Fibroblast of lung (primary cell): Measurements from ENCODE around the gene CCDC157. TPM values are rescaled to one million over a fixed set of nuclear protein-coding genes. Genes with fewer than 3 reads are reported as not detected.
"Not testable (repeated sequence)": the region's sequence is repeated elsewhere in the genome, so short reads cannot be mapped to it uniquely, and the experiment has no call there.

Experiments
- DNase-seq, 2 donors: peaks; one replicate each; pipeline versions ENCODE4 v3.0.0 to v3.0.0-alpha.2; 2010; ENCODE audit warnings: low read depth in 2 of 2
- H2AFZ ChIP-seq: 2 replicates; pipeline ENCODE4 v1.5.1; 2012; ENCODE audit warnings: low read length, control low read depth, inconsistent platforms
- H3K27ac ChIP-seq: 2 replicates; pipeline ENCODE4 v1.5.1; 2011; ENCODE audit warnings: low read length, control low read depth; ENCODE audit not compliant: insufficient read depth
- H3K27me3 ChIP-seq: 2 replicates; pipeline ENCODE4 v1.5.1; 2011; ENCODE audit warnings: mild to moderate bottlenecking, low read length; ENCODE audit not compliant: control insufficient read depth, insufficient read depth
- H3K36me3 ChIP-seq: 2 replicates; pipeline ENCODE4 v1.5.1; 2011; ENCODE audit warnings: low read length; ENCODE audit not compliant: control insufficient read depth, insufficient read depth
- H3K4me1 ChIP-seq: 2 replicates; pipeline ENCODE4 v1.5.1; 2011; ENCODE audit warnings: low read length; ENCODE audit not compliant: control insufficient read depth, insufficient read depth; ENCODE audit errors: extremely low read depth
- H3K4me2 ChIP-seq: 2 replicates; pipeline ENCODE4 v1.5.1; 2011; ENCODE audit warnings: low read length, control low read depth; ENCODE audit not compliant: insufficient read depth; ENCODE audit errors: extremely low read depth
- H3K4me3 ChIP-seq, 4 experiments: fragments of 200-600 bp in 1 of 4; sonication (generic) in 1 of 4; replicated peaks in 1 of 4; 2 replicates each; pipeline ENCODE4 v1.5.1; 2011 to 2016; ENCODE audit warnings: low read length in 4 of 4, low read depth in 3 of 4, mild to moderate bottlenecking in 3 of 4, control low read depth in 2 of 4, inconsistent platforms in 1 of 4, mixed read lengths in 1 of 4; ENCODE audit not compliant: insufficient read depth in 1 of 4; ENCODE audit errors: control extremely low read depth in 1 of 4
- H3K79me2 ChIP-seq: 2 replicates; pipeline ENCODE4 v1.5.1; 2012; ENCODE audit warnings: mild to moderate bottlenecking, low read length, inconsistent platforms; ENCODE audit not compliant: control insufficient read depth, insufficient read depth
- H3K9ac ChIP-seq: 2 replicates; pipeline ENCODE4 v1.5.1; 2011; ENCODE audit warnings: mild to moderate bottlenecking, low read length, control low read depth; ENCODE audit not compliant: insufficient read depth
- H3K9me3 ChIP-seq: 2 replicates; pipeline ENCODE4 v1.5.1; 2012; ENCODE audit warnings: low read depth, low read length; ENCODE audit not compliant: control insufficient read depth, insufficient read depth
- H4K20me1 ChIP-seq: 2 replicates; pipeline ENCODE4 v1.5.1; 2011; ENCODE audit warnings: low read length; ENCODE audit not compliant: control insufficient read depth, insufficient read depth; ENCODE audit errors: extremely low read depth
- CTCF ChIP-seq, 2 donors: IDR thresholded peaks in 1 of 2; conservative IDR thresholded peaks in 1 of 2; 1 replicate in 1 of 2; 2 replicates in 1 of 2; pipeline ENCODE4 v1.5.1; 2011 to 2012; ENCODE audit warnings: low read length in 2 of 2, control low read depth in 1 of 2, inconsistent platforms in 1 of 2, low read depth in 1 of 2, mild to moderate bottlenecking in 1 of 2
- EZH2 ChIP-seq: IDR thresholded peaks from 2 replicates; pipeline ENCODE4 v1.5.1; 2012; ENCODE audit warnings: low read length, control low read depth, mild to moderate bottlenecking; ENCODE audit errors: missing control alignments
- polyA plus RNA-seq, 2 donors: library from polyadenylated mRNA; depleted of rRNA in 1 of 2; stranded (reverse) in 1 of 2; unstranded in 1 of 2; fragments of >200 nt; gene quantifications; 2 replicates each; pipeline ENCODE4 v1.2.1, GENCODE V29; 2011 to 2012; ENCODE audit warnings: missing spikeins in 1 of 2
- total RNA-seq: library from RNA; depleted of rRNA; stranded (reverse); fragments of >200 nt; gene quantifications from 2 replicates; pipeline ENCODE4 v1.2.1, GENCODE V29; 2014

Gene CCDC157
- total and polyA plus RNA-seq, 2 donors (not counting 1 experiment from before 2014, with no cell fraction given), result 0.77 to 1.5 TPM

GRCh38 chr22:30398685-30399680 is 42.2 kb downstream of the CCDC157 start:
- peaks cover 1% of the 10 kb centered on the region for H3K36me3 ChIP-seq
- no peak overlapping the region for H2AFZ ChIP-seq
- H3K27me3 ChIP-seq, result no peaks in the 10 kb centered on the region
- TF ChIP-seq EZH2 (no peak), CTCF (conservative IDR thresholded peaks at IDR 0.05 in 1 of 2, IDR thresholded peaks at IDR 0.05 in 1 of 2; ENCODE audit: low read depth in 1 of 2, low read length in 2 of 2) (no peak)
- peaks cover 11% of the 10 kb centered on the region for H3K4me1 ChIP-seq
- H3K9me3 ChIP-seq, result no peaks in the 10 kb centered on the region
- H3K9ac ChIP-seq, result no peak overlapping the region
- peak overlapping the region in 3 of 4 experiments; percentile 19 to 77 (median 76) for H3K4me3 ChIP-seq
- peak overlapping the region; percentile 69 for H3K4me2 ChIP-seq
- peaks cover 22% of the 10 kb centered on the region for H3K79me2 ChIP-seq
- no peak for DNase-seq
- H3K27ac ChIP-seq, result no peak overlapping the region
- no peaks in the 10 kb centered on the region for H4K20me1 ChIP-seq

GRCh38 chr22:30399718-30400117 is 42.9 kb downstream of the CCDC157 start:
- no peak for TF ChIP-seq CTCF (conservative IDR thresholded peaks at IDR 0.05 in 1 of 2, IDR thresholded peaks at IDR 0.05 in 1 of 2; ENCODE audit: low read depth in 1 of 2, low read length in 2 of 2)
- TF ChIP-seq EZH2, result no peak
- Histone ChIP-seq H3K27ac (no peak overlapping the region), H3K79me2 (peaks cover 22% of the 10 kb centered on the region), H3K4me3 (no peak overlapping the region), H3K36me3 (peaks cover 1% of the 10 kb centered on the region), H3K4me2 (no peak overlapping the region), H3K27me3 (no peaks in the 10 kb centered on the region), H3K9ac (no peak overlapping the region), H2AFZ (no peak overlapping the region), H4K20me1 (no peaks in the 10 kb centered on the region), H3K4me1 (peaks cover 11% of the 10 kb centered on the region), H3K9me3 (no peaks in the 10 kb centered on the region)
- no peak for DNase-seq

- TF ChIP-seq EZH2 (no peak), CTCF (conservative IDR thresholded peaks at IDR 0.05 in 1 of 2, IDR thresholded peaks at IDR 0.05 in 1 of 2; ENCODE audit: low read depth in 1 of 2, low read length in 2 of 2) (no peak)
- peaks cover 2% of the 10 kb centered on the region for H3K36me3 ChIP-seq
- H3K9ac ChIP-seq, result no peak overlapping the region
- no peaks in the 10 kb centered on the region for H3K27me3 ChIP-seq
- no peak overlapping the region for H3K4me3 ChIP-seq
- H3K4me2 ChIP-seq, result no peak overlapping the region
- H3K9me3 ChIP-seq, result no peaks in the 10 kb centered on the region
- H4K20me1 ChIP-seq, result no peaks in the 10 kb centered on the region
- peaks cover 11% of the 10 kb centered on the region for H3K4me1 ChIP-seq
- H2AFZ ChIP-seq, result no peak overlapping the region
- DNase-seq, result no peak
- H3K27ac ChIP-seq, result no peak overlapping the region
- H3K79me2 ChIP-seq, result peaks cover 22% of the 10 kb centered on the region
Measured at GRCh38 chr22:30400159-30400558, 43.4 kb downstream of the CCDC157 start.

- not testable (repeated sequence) for H3K9me3 ChIP-seq, H4K20me1 ChIP-seq, H2AFZ ChIP-seq, H3K4me2 ChIP-seq, DNase-seq, H3K36me3 ChIP-seq, H3K27ac ChIP-seq, H3K4me3 ChIP-seq, H3K9ac ChIP-seq, H3K27me3 ChIP-seq
- Histone ChIP-seq H3K79me2 (peaks cover 22% of the 10 kb centered on the region), H3K4me1 (peaks cover 11% of the 10 kb centered on the region)
Measured at GRCh38 chr22:30401024-30401423, 44.2 kb downstream of the CCDC157 start.
